Fibroblast of villous mesenchyme (primary cell): Measurements from ENCODE around the gene ELAVL4. TPM values are rescaled to one million over a fixed set of nuclear protein-coding genes. Genes with fewer than 3 reads are reported as not detected.

Experiments
- DNase-seq: peaks from one replicate; pipeline ENCODE4 v3.0.0-alpha.2; 2010; ENCODE audit warnings: low read depth
- H3K4me3 ChIP-seq: 2 replicates; pipeline ENCODE4 v1.5.1; 2011; ENCODE audit warnings: low read depth, mild to moderate bottlenecking, low read length
- total RNA-seq: library from RNA; depleted of rRNA; stranded (reverse); fragments of >200 nt; gene quantifications from 2 replicates; pipeline ENCODE4 v1.2.3, GENCODE V29; 2012
- TF ChIP-seq, protein P1 (sequence below): IDR thresholded peaks from 2 replicates; pipeline ENCODE4 v1.5.1; 2012; ENCODE audit warnings: low read depth, mild to moderate bottlenecking, low read length; ENCODE audit not compliant: insufficient read depth

Gene ELAVL4
- total RNA-seq, 1 donor: not detected

DNA sequence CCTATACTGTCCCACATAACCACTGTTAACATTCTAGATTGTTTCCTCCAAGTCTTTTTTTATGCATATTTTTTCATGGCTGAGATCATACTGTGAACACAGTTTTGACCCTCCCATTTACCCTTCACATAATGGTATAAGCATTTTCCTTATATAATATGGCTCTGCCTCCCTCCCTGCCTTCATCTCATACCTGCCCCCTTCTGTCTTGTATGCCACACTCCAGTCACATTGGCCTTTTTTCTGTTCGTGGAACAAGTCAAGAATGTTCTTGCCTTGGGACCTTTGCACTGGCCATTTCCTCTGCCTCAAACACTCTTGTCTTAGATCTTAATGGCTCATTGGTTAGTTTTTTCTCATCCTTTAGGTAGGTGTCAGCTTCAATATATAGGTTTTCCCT is 24.3 kb upstream of the ELAVL4 start:
- no peak for DNase-seq
- H3K4me3 ChIP-seq: no peak overlapping the region
- TF ChIP-seq, protein P1, sequence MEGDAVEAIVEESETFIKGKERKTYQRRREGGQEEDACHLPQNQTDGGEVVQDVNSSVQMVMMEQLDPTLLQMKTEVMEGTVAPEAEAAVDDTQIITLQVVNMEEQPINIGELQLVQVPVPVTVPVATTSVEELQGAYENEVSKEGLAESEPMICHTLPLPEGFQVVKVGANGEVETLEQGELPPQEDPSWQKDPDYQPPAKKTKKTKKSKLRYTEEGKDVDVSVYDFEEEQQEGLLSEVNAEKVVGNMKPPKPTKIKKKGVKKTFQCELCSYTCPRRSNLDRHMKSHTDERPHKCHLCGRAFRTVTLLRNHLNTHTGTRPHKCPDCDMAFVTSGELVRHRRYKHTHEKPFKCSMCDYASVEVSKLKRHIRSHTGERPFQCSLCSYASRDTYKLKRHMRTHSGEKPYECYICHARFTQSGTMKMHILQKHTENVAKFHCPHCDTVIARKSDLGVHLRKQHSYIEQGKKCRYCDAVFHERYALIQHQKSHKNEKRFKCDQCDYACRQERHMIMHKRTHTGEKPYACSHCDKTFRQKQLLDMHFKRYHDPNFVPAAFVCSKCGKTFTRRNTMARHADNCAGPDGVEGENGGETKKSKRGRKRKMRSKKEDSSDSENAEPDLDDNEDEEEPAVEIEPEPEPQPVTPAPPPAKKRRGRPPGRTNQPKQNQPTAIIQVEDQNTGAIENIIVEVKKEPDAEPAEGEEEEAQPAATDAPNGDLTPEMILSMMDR: no peak

DNA sequence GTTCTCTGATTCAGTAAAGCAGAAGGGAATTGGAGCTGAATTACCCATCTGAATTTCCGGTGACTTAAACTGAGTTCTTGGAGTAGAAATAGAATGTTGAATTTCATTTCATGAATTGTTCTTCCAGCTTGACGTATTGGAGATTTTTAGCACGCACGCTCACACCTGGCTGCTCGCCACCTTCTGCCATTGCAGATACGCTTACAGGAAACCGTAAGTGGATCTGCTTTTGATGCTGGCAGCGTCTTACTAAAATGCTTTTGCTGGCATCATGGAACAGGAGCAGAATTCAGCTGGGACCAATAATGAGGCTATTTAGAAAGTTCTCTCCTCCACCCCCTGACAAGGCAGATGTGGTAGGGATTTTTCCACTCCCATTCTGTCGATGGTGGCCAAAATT is 17.7 kb upstream of the ELAVL4 start:
- TF ChIP-seq, protein P1: no peak
- DNase-seq: no peak
- H3K4me3 ChIP-seq: no peak overlapping the region

DNA sequence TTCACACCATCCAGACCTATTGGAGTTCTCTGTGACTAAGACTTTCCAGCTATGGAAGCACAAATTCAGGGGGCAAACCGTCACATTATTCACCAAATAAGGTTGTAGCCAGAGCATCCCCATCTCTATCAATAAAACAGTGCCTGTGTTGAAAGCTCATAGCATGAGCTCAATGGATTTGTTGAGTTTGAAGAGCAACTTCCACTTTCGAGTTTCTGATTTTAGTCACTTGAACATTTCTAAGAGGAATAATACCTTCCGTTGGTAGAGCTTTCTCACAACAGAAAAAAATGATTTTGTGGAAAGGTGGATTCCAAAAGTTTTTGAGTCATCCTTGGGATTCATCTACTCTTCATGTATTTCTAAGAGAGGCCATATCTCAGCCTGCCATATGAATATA is 13.0 kb upstream of the ELAVL4 start:
- TF ChIP-seq, protein P1: no peak
- no peak for DNase-seq
- no peak overlapping the region for H3K4me3 ChIP-seq

DNA sequence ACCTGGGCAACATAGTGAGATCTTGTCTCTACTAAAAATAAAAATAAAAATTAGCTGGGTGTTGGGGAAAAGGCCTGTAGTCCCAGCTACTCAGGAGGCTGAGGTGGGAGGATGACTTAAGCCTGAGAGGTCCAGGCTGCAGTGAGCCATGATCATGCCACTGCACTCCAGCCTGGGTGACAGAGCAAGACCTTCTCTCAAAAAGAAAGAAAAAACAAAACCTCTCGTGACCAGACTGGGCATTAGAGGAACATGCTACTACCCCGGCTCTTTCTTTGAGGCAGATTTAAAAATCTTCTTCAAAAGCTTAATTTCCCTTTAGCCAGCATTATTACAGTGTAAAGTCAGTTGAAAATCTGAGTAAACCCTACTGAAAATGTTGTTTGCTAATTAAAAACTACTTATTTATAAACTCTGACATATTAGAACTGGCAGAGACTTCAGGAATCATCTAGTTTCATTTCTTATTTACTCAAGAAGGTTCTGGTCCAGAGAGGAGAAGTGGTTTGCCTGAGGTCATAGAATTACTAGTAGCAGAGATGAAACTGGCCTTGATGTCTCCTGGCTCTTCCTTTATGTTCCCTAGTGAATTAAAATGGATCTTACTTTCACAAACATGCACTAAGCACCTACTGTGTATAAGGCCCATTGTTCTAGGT is 11.6 kb upstream of the ELAVL4 start:
- H3K4me3 ChIP-seq: no peak overlapping the region
- TF ChIP-seq, protein P1: no peak
- no peak for DNase-seq

DNA sequence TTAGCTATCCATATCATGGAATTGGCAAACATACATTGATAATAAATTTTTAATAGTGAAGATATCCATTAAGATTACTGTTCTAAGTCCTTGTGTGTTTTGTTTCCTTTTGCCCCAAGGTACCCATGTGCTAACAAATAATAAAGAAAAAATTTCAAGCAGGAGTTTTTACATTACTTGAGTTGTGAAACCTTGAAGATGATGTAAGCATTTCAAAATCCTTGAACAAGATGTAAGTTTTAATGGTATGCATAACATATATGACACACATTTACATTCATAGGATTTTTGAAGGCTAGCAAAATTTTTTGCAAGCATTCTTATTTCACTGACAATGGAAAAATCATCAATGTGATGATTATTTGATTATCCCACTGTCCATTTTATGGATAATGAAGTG is 10.9 kb upstream of the ELAVL4 start:
- no peak overlapping the region for H3K4me3 ChIP-seq
- TF ChIP-seq, protein P1: no peak
- no peak for DNase-seq

DNA sequence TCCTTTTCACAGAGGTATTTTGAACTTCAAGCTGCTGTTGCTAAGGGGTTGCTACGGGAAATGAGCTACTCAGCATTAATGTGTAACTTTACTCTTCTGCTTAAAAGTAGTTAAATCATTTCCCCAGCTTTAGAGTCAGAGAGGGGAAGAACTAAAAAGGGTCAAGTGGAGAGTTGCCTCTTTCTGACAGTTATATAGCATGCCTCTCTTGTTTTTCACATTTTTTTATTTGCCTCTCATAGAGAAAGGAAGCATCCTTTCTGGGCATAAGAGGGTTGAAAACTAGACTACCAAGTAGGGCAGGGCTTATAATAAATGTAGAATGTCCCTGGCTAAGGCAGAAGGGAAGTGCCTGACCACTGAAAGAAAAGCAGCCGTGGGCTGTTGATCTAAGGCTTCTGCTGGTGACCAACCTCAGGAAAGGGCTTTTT is 10.1 kb upstream of the ELAVL4 start:
- H3K4me3 ChIP-seq: no peak overlapping the region
- TF ChIP-seq, protein P1: no peak
- no peak for DNase-seq

DNA sequence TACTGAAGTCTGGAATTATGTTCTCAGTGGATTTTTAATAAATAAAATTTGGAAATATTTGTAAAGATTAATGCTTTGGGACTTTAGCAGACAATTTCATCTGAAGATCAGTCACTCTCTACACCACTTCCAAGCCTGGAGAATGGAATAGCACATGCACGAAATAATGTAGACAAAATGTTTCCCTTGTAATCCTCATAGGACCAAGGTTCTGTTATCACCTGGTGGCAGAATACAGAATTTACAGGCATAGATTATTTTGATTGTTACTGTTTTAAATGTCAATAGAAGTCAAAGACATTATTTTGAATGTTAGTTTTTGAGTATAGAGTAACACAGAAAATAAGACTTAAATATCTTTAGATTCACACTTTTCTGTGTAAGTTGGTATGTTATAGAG is 9.1 kb upstream of the ELAVL4 start:
- DNase-seq: no peak
- TF ChIP-seq, protein P1: no peak

More for the DNA sequence above, 9.1 kb upstream of the ELAVL4 start:
- H3K4me3 ChIP-seq: no peak overlapping the region
